SJCRH30 (cell line): ENCODE results near the gene SLC16A11. TPM values are rescaled to one million over a fixed set of nuclear protein-coding genes. Genes with fewer than 3 reads are reported as not detected.
"Not testable (repeated sequence)": the region's sequence is repeated elsewhere in the genome, so short reads cannot be mapped to it uniquely, and the experiment has no call there.

Experiments used
- DNase-seq, 2 experiments: peaks; one replicate each; pipeline ENCODE4 v3.0.0-alpha.2; 2015 to 2020
- H3K27ac ChIP-seq: fragments of 250-450 bp; sonication (Bioruptor Pico); 2 replicates; pipeline ENCODE4 v1.5.1; 2020; ENCODE audit warnings: mild to moderate bottlenecking, moderate library complexity
- H3K27me3 ChIP-seq: fragments of 250-450 bp; sonication (Bioruptor Pico); 2 replicates; pipeline ENCODE4 v1.5.1; 2020; ENCODE audit warnings: mild to moderate bottlenecking, moderate library complexity
- H3K36me3 ChIP-seq: fragments of 250-450 bp; sonication (Bioruptor Pico); 2 replicates; pipeline ENCODE4 v1.5.1; 2020; ENCODE audit warnings: mild to moderate bottlenecking, moderate library complexity
- H3K4me1 ChIP-seq: fragments of 250-450 bp; sonication (Bioruptor Pico); 2 replicates; pipeline ENCODE4 v1.5.1; 2020; ENCODE audit warnings: mild to moderate bottlenecking, moderate library complexity
- H3K4me3 ChIP-seq: fragments of 250-450 bp; sonication (Bioruptor Pico); 2 replicates; pipeline ENCODE4 v1.5.1; 2020; ENCODE audit warnings: mild to moderate bottlenecking, moderate library complexity
- H3K9me3 ChIP-seq: fragments of 250-450 bp; sonication (Bioruptor Pico); replicated peaks from 2 replicates; pipeline ENCODE4 v1.5.1; 2020; ENCODE audit warnings: mild to moderate bottlenecking, moderate library complexity
- total RNA-seq: library from RNA; depleted of rRNA; stranded (reverse); fragments of >200 nt; shearing (Covaris generic); gene quantifications from 2 replicates; pipeline ENCODE4 v1.2.3, GENCODE V29; 2014; rRNA removed

The SLC16A11 gene
- total RNA-seq, 1 experiment from 2014 or later: not detected

GRCh38 chr17:6994118-6994598 is 49.7 kb downstream of the SLC16A11 start:
- Histone ChIP-seq H3K27me3 (no peaks in the 10 kb centered on the region), H3K9me3 (no peaks in the 10 kb centered on the region), H3K4me1 (no peaks in the 10 kb centered on the region), H3K27ac (no peak overlapping the region), H3K36me3 (no peaks in the 10 kb centered on the region), H3K4me3 (no peak overlapping the region)
- DNase-seq: no peak

GRCh38 chr17:6993613-6994056 is 50.3 kb downstream of the SLC16A11 start:
- DNase-seq, H3K4me3 ChIP-seq, H3K27ac ChIP-seq, H3K27me3 ChIP-seq, H3K36me3 ChIP-seq, H3K4me1 ChIP-seq, H3K9me3 ChIP-seq: not testable (repeated sequence)

Other genes with a start within 250 kb of the SLC16A11 start
- gene TEKT1, start 212.4 kb downstream of the SLC16A11 start, total RNA-seq: not detected in 2 replicates
- not detected in 2 replicates for gene ALOX12, start 48.0 kb downstream of the SLC16A11 start, total RNA-seq
- gene RNASEK, start 31.5 kb downstream of the SLC16A11 start, total RNA-seq: 97.2 and 103 TPM in 2 replicates
- gene BCL6B, start 21.0 kb downstream of the SLC16A11 start, total RNA-seq: 0.02 TPM in 1 of 2 replicates, not detected in the other
- 0.23 and 0.47 TPM in 2 replicates for gene SLC16A13, start 8.1 kb downstream of the SLC16A11 start, total RNA-seq
- gene CLEC10A, start 36.2 kb upstream of the SLC16A11 start, total RNA-seq: not detected in 2 replicates
- not detected in 2 replicates for gene ASGR2, start 70.7 kb upstream of the SLC16A11 start, total RNA-seq
- gene ASGR1, start 135.3 kb upstream of the SLC16A11 start, total RNA-seq: 0.79 and 0.84 TPM in 2 replicates
- gene DLG4, start 175.7 kb upstream of the SLC16A11 start, total RNA-seq: 1.9 and 3.9 TPM in 2 replicates
- gene ACADVL, start 175.8 kb upstream of the SLC16A11 start, total RNA-seq: 44.6 and 64.2 TPM in 2 replicates
- 33.4 and 39.0 TPM in 2 replicates for gene DVL2, start 190.4 kb upstream of the SLC16A11 start, total RNA-seq
- 28.7 and 30.9 TPM in 2 replicates for gene PHF23, start 195.4 kb upstream of the SLC16A11 start, total RNA-seq
- 139 and 141 TPM in 2 replicates for gene GABARAP, start 198.4 kb upstream of the SLC16A11 start, total RNA-seq
- gene CTDNEP1, start 207.6 kb upstream of the SLC16A11 start, total RNA-seq: 36.1 and 36.9 TPM in 2 replicates
- 39.6 and 43.8 TPM in 2 replicates for gene ELP5, start 208.1 kb upstream of the SLC16A11 start, total RNA-seq
- 0.25 and 0.34 TPM in 2 replicates for gene CLDN7, start 218.4 kb upstream of the SLC16A11 start, total RNA-seq
- gene SLC2A4, start 237.6 kb upstream of the SLC16A11 start, total RNA-seq: 1.3 and 1.5 TPM in 2 replicates